ENCODE data around the gene NXN. TPM values are rescaled to one million over a fixed set of nuclear protein-coding genes. Genes with fewer than 3 reads are reported as not detected.

The NXN gene
- polyA plus RNA-seq, 1 of the 3 experiments (the other 2 are of a cell fraction): 23.9 TPM

- 83% methylated on average over 14 of the region's 14 CpGs for WGBS (ENCODE audit: low lambda C conversion rate)
- Histone ChIP-seq H3K27me3 (ENCODE audit: insufficient read depth) (peaks cover 13% of the 10 kb centered on the region; the same call in 1 of the 2 replicates), H3K4me3 (ENCODE audit: low read depth in 2 of 2, low read length in 1 of 2) (no peak overlapping the region), H3K36me3 (replicated peaks in 1 of 2; ENCODE audit: control insufficient read depth in 1 of 2, insufficient read depth in 2 of 2, low read length in 1 of 2) (no peaks in the 10 kb centered on the region), H3K4me2 (no peak overlapping the region), H4K20me1 (ENCODE audit: insufficient read depth) (no peaks in the 10 kb centered on the region), H3K9me2 (no peaks in the 10 kb centered on the region), H3K27ac (ENCODE audit: low read depth in 2 of 2, low read length in 1 of 2) (no peak overlapping the region), H3K4me1 (ENCODE audit: control insufficient read depth in 1 of 2, insufficient read depth in 2 of 2, low read depth in 1 of 2, low read length in 1 of 2) (no peaks in the 10 kb centered on the region; a peak in 1 of 4 replicates), H3K79me2 (ENCODE audit: insufficient read depth) (no peaks in the 10 kb centered on the region), H3K9ac (no peak overlapping the region), H2AFZ (ENCODE audit: low read depth) (no peak overlapping the region), H3K9me3 (no peaks in the 10 kb centered on the region), H3F3A (replicated peaks; ENCODE audit: insufficient read depth) (peaks cover 2% of the 10 kb centered on the region)
- ChIA-PET CTCF (no interaction called here), POLR2A (no interaction called here)
- no peak for TF ChIP-seq NRF1 (IDR thresholded peaks at IDR 0.05; ENCODE audit: low read depth, low read length)
- TF ChIP-seq RAD21 (IDR thresholded peaks at IDR 0.05; ENCODE audit: low read length): no peak
- TF ChIP-seq CHD2 (IDR thresholded peaks at IDR 0.05; ENCODE audit: low read length, partially characterized antibody): no peak
- no peak for TF ChIP-seq RCOR1 (IDR thresholded peaks at IDR 0.05; ENCODE audit: low read length)
- TF ChIP-seq NFIC (IDR thresholded peaks at IDR 0.05; ENCODE audit: borderline replicate concordance): 0 out of 2 replicates have a peak, but pooled peaks have one; percentile 17
- DNase-seq: no peak
Observed at GRCh38 chr17:882827-883585, 96.6 kb downstream of the NXN start.

- no peak overlapping the region for H3K4me2 ChIP-seq
- H2AFZ ChIP-seq (ENCODE audit: low read depth): no peak overlapping the region
- no peaks in the 10 kb centered on the region for H3K36me3 ChIP-seq (replicated peaks in 1 of 2; ENCODE audit: control insufficient read depth in 1 of 2, insufficient read depth in 2 of 2, low read length in 1 of 2)
- H3K4me1 ChIP-seq (ENCODE audit: control insufficient read depth in 1 of 2, insufficient read depth in 2 of 2, low read depth in 1 of 2, low read length in 1 of 2): no peaks in the 10 kb centered on the region; a peak in 1 of 4 replicates
- TF ChIP-seq RAD21 (IDR thresholded peaks at IDR 0.05; ENCODE audit: low read length) (no peak), EZH2phosphoT487 (IDR thresholded peaks at IDR 0.05; ENCODE audit: borderline replicate concordance, low read depth) (no peak), GATA2 (CRISPR knock-in tag; IDR thresholded peaks at IDR 0.05) (no peak), FOSL2 (IDR thresholded peaks at IDR 0.05; ENCODE audit: borderline replicate concordance, low read depth) (no peak), RCOR1 (IDR thresholded peaks at IDR 0.05; ENCODE audit: low read length) (no peak), SIN3A (IDR thresholded peaks at IDR 0.05; ENCODE audit: borderline replicate concordance, low read depth, low read length) (no peak), RXRA (IDR thresholded peaks at IDR 0.05; ENCODE audit: borderline replicate concordance, low read depth) (no peak), ELF1 (IDR thresholded peaks at IDR 0.05) (no peak), POLR2AphosphoS5 (IDR thresholded peaks at IDR 0.05; ENCODE audit: low read depth, low read length) (no peak), ZBTB33 (IDR thresholded peaks at IDR 0.05; ENCODE audit: borderline replicate concordance, low read depth) (no peak), NFIC (IDR thresholded peaks at IDR 0.05; ENCODE audit: borderline replicate concordance) (no peak)
- TF ChIP-seq, protein P1, sequence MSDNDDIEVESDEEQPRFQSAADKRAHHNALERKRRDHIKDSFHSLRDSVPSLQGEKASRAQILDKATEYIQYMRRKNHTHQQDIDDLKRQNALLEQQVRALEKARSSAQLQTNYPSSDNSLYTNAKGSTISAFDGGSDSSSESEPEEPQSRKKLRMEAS (IDR thresholded peaks at IDR 0.05; ENCODE audit: low read depth): no peak
- TF ChIP-seq, protein P2, sequence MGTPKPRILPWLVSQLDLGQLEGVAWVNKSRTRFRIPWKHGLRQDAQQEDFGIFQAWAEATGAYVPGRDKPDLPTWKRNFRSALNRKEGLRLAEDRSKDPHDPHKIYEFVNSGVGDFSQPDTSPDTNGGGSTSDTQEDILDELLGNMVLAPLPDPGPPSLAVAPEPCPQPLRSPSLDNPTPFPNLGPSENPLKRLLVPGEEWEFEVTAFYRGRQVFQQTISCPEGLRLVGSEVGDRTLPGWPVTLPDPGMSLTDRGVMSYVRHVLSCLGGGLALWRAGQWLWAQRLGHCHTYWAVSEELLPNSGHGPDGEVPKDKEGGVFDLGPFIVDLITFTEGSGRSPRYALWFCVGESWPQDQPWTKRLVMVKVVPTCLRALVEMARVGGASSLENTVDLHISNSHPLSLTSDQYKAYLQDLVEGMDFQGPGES (IDR thresholded peaks at IDR 0.05; ENCODE audit: low read depth, low read length): no peak
- TF ChIP-seq, protein P3, sequence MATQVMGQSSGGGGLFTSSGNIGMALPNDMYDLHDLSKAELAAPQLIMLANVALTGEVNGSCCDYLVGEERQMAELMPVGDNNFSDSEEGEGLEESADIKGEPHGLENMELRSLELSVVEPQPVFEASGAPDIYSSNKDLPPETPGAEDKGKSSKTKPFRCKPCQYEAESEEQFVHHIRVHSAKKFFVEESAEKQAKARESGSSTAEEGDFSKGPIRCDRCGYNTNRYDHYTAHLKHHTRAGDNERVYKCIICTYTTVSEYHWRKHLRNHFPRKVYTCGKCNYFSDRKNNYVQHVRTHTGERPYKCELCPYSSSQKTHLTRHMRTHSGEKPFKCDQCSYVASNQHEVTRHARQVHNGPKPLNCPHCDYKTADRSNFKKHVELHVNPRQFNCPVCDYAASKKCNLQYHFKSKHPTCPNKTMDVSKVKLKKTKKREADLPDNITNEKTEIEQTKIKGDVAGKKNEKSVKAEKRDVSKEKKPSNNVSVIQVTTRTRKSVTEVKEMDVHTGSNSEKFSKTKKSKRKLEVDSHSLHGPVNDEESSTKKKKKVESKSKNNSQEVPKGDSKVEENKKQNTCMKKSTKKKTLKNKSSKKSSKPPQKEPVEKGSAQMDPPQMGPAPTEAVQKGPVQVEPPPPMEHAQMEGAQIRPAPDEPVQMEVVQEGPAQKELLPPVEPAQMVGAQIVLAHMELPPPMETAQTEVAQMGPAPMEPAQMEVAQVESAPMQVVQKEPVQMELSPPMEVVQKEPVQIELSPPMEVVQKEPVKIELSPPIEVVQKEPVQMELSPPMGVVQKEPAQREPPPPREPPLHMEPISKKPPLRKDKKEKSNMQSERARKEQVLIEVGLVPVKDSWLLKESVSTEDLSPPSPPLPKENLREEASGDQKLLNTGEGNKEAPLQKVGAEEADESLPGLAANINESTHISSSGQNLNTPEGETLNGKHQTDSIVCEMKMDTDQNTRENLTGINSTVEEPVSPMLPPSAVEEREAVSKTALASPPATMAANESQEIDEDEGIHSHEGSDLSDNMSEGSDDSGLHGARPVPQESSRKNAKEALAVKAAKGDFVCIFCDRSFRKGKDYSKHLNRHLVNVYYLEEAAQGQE (IDR thresholded peaks at IDR 0.05; ENCODE audit: low read depth, low read length): no peak
- H3K9me3 ChIP-seq: no peaks in the 10 kb centered on the region
- no peak overlapping the region for H3K27ac ChIP-seq (ENCODE audit: low read depth in 2 of 2, low read length in 1 of 2)
- H3K9me2 ChIP-seq: no peaks in the 10 kb centered on the region
- WGBS (ENCODE audit: low lambda C conversion rate): 58% methylated on average over 6 of the region's 6 CpGs
- peaks cover 20% of the 10 kb centered on the region; the same call in 1 of the 2 replicates for H3K27me3 ChIP-seq (ENCODE audit: insufficient read depth)
- no peak overlapping the region for H3K9ac ChIP-seq
- H3K79me2 ChIP-seq (ENCODE audit: insufficient read depth): no peaks in the 10 kb centered on the region
- ChIA-PET POLR2A (no interaction called here), CTCF (interaction anchor here (0.7 kb wide), 1 partner anchor 99 kb away, joined by 3 read pairs; no protein-coding TSS in a partner anchor)
- peaks cover 2% of the 10 kb centered on the region for H3F3A ChIP-seq (replicated peaks; ENCODE audit: insufficient read depth)
- H4K20me1 ChIP-seq (ENCODE audit: insufficient read depth): 0 out of 2 replicates have a peak, but pooled peaks cover 3% of the 10 kb centered on the region
- no peak overlapping the region for H3K4me3 ChIP-seq (ENCODE audit: low read depth in 2 of 2, low read length in 1 of 2)
- DNase-seq: no peak
Observed at GRCh38 chr17:881778-882177, 97.8 kb downstream of the NXN start.
